K562 (cell line): ENCODE data around the gene FMN2.

Experiments used
- ATF2 ChIP-seq: sonication (generic); formaldehyde crosslinking; IDR thresholded peaks from 2 replicates; pipeline ENCODE4 v1.8.1; 2022; ENCODE audit warnings: missing genetic modification reagents
- CGGBP1 ChIP-seq: fragments of 250-450 bp; sonication (Bioruptor Pico); IDR thresholded peaks from 2 replicates; pipeline ENCODE4 v1.9.0; 2021; ENCODE audit warnings: mild to moderate bottlenecking
- CREB1 ChIP-seq, 2 experiments: sonication (generic) in 1 of 2; formaldehyde crosslinking in 1 of 2; IDR thresholded peaks; 2 replicates each; pipeline versions ENCODE4 v1.6.1 to v1.8.0; 2012 to 2022; ENCODE audit warnings: inconsistent platforms in 1 of 2, mild to moderate bottlenecking in 1 of 2, missing genetic modification reagents in 1 of 2, moderate library complexity in 1 of 2
- CTCF ChIP-seq, 3 experiments: IDR thresholded peaks in 2 of 3; conservative IDR thresholded peaks in 1 of 3; 2 replicates each; pipeline ENCODE4 v1.5.1; 2011 to 2012; ENCODE audit warnings: low read length in 3 of 3, mild to moderate bottlenecking in 3 of 3, control low read depth in 2 of 3, improper control_type of control experiment in 1 of 3, inconsistent platforms in 1 of 3, low read depth in 1 of 3, mixed read lengths in 1 of 3, moderate library complexity in 1 of 3; ENCODE audit not compliant: insufficient read depth in 2 of 3
- EZH2 ChIP-seq: IDR thresholded peaks from 2 replicates; pipeline ENCODE4 v1.6.1; 2012; ENCODE audit warnings: low read depth, mild to moderate bottlenecking, inconsistent platforms, low read length, borderline replicate concordance
- FOXA1 ChIP-seq: fragments of 450-650 bp; IDR thresholded peaks from 2 replicates; pipeline ENCODE4 v1.6.1; 2016; ENCODE audit warnings: mild to moderate bottlenecking, borderline replicate concordance
- HDAC6 ChIP-seq: IDR thresholded peaks from 2 replicates; pipeline ENCODE4 v1.6.1; 2012; ENCODE audit warnings: low read depth, mild to moderate bottlenecking, control low read depth, inconsistent platforms, low read length, moderate library complexity
- MED1 ChIP-seq: sonication (generic); formaldehyde crosslinking; IDR thresholded peaks from 2 replicates; pipeline ENCODE4 v1.8.1; 2023; ENCODE audit warnings: missing genetic modification reagents, borderline replicate concordance
- NELFE ChIP-seq: IDR thresholded peaks from 2 replicates; pipeline ENCODE4 v1.6.1; 2011; ENCODE audit warnings: mild to moderate bottlenecking; ENCODE audit not compliant: insufficient read depth, insufficient read length
- RNF2 ChIP-seq: sonication (generic); IDR thresholded peaks from 2 replicates; pipeline ENCODE4 v1.6.1; 2016
- ZNF318 ChIP-seq, 2 experiments: fragments of 450-650 bp; IDR thresholded peaks; 2 replicates each; pipeline ENCODE4 v1.6.1; 2016; ENCODE audit warnings: mild to moderate bottlenecking in 2 of 2, borderline replicate concordance in 1 of 2, low read depth in 1 of 2, moderate library complexity in 1 of 2
- TF ChIP-seq, protein P1 (sequence below), 2 experiments: fragments of 450-650 bp; formaldehyde crosslinking in 1 of 2; IDR thresholded peaks; 2 replicates each; pipeline versions ENCODE4 v1.4.0 to v1.6.1; 2014 to 2020; ENCODE audit warnings: mild to moderate bottlenecking in 2 of 2, borderline replicate concordance in 1 of 2, low read depth in 1 of 2

GRCh38 chr1:240237305-240237721 lies 145.6 kb downstream of the FMN2 start:
- TF ChIP-seq, protein P1, sequence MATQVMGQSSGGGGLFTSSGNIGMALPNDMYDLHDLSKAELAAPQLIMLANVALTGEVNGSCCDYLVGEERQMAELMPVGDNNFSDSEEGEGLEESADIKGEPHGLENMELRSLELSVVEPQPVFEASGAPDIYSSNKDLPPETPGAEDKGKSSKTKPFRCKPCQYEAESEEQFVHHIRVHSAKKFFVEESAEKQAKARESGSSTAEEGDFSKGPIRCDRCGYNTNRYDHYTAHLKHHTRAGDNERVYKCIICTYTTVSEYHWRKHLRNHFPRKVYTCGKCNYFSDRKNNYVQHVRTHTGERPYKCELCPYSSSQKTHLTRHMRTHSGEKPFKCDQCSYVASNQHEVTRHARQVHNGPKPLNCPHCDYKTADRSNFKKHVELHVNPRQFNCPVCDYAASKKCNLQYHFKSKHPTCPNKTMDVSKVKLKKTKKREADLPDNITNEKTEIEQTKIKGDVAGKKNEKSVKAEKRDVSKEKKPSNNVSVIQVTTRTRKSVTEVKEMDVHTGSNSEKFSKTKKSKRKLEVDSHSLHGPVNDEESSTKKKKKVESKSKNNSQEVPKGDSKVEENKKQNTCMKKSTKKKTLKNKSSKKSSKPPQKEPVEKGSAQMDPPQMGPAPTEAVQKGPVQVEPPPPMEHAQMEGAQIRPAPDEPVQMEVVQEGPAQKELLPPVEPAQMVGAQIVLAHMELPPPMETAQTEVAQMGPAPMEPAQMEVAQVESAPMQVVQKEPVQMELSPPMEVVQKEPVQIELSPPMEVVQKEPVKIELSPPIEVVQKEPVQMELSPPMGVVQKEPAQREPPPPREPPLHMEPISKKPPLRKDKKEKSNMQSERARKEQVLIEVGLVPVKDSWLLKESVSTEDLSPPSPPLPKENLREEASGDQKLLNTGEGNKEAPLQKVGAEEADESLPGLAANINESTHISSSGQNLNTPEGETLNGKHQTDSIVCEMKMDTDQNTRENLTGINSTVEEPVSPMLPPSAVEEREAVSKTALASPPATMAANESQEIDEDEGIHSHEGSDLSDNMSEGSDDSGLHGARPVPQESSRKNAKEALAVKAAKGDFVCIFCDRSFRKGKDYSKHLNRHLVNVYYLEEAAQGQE (IDR thresholded peaks at IDR 0.05; ENCODE audit: borderline replicate concordance) = no peak
- TF ChIP-seq, protein P1 (CRISPR knock-in tag; IDR thresholded peaks at IDR 0.05; ENCODE audit: low read depth) = no peak
- TF ChIP-seq EZH2 (no peak), FOXA1 (no peak), CTCF (IDR thresholded peaks at IDR 0.05 in 2 of 3, conservative IDR thresholded peaks at IDR 0.05 in 1 of 3; ENCODE audit: insufficient read depth in 2 of 3, low read depth in 1 of 3, low read length in 3 of 3) (no peak), CREB1 (IDR thresholded peaks at IDR 0.05) (no peak), CREB1 (CRISPR knock-in tag; IDR thresholded peaks at IDR 0.05) (no peak), ZNF318 (IDR thresholded peaks at IDR 0.05; ENCODE audit: borderline replicate concordance in 1 of 2, low read depth in 1 of 2) (no peak), RNF2 (no peak), NELFE (no peak), CGGBP1 (no peak), MED1 (CRISPR knock-in tag) (no peak), HDAC6 (no peak), ATF2 (no peak)
